ENCODE data around the gene ITFG1. TPM values are rescaled to one million over a fixed set of nuclear protein-coding genes. Genes with fewer than 3 reads are reported as not detected.

The ITFG1 gene
- total RNA-seq, 1 donor from 2014 or later, result 49.2 TPM

DNA sequence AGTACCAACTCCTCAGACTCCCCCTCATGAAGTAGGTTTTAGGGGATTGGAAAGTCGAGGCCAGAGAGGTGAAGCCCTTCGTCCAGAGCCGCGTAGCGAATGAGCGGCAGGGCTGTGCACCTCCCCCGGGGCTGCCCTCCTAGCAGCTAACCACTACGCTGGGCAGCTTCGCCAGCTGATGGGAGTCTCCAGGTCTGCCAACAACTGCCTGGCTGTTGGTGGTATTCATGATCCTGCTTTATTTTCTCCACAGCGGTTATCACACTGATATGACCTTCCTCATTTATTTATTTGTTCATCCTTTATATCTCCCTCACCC, 316.3 kb downstream of the ITFG1 start:
- no peak for DNase-seq (ENCODE audit: low spot score in 2 of 2, unreplicated experiment in 2 of 2)
- H3K4me3 Mint-ChIP-seq, result peak overlapping the region; percentile 69
- peaks cover 18% of the 10 kb centered on the region for H3K27me3 Mint-ChIP-seq (ENCODE audit: low read depth)
- no peaks in the 10 kb centered on the region for H3K9me3 Mint-ChIP-seq
- no peak overlapping the region for H3K27ac Mint-ChIP-seq
- no peaks in the 10 kb centered on the region for H3K36me3 Mint-ChIP-seq
- TF ChIP-seq, protein P1, sequence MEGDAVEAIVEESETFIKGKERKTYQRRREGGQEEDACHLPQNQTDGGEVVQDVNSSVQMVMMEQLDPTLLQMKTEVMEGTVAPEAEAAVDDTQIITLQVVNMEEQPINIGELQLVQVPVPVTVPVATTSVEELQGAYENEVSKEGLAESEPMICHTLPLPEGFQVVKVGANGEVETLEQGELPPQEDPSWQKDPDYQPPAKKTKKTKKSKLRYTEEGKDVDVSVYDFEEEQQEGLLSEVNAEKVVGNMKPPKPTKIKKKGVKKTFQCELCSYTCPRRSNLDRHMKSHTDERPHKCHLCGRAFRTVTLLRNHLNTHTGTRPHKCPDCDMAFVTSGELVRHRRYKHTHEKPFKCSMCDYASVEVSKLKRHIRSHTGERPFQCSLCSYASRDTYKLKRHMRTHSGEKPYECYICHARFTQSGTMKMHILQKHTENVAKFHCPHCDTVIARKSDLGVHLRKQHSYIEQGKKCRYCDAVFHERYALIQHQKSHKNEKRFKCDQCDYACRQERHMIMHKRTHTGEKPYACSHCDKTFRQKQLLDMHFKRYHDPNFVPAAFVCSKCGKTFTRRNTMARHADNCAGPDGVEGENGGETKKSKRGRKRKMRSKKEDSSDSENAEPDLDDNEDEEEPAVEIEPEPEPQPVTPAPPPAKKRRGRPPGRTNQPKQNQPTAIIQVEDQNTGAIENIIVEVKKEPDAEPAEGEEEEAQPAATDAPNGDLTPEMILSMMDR (IDR thresholded peaks at IDR 0.05; ENCODE audit: unreplicated experiment), result no peak
- peaks cover 34% of the 10 kb centered on the region for H3K4me1 Mint-ChIP-seq

DNA sequence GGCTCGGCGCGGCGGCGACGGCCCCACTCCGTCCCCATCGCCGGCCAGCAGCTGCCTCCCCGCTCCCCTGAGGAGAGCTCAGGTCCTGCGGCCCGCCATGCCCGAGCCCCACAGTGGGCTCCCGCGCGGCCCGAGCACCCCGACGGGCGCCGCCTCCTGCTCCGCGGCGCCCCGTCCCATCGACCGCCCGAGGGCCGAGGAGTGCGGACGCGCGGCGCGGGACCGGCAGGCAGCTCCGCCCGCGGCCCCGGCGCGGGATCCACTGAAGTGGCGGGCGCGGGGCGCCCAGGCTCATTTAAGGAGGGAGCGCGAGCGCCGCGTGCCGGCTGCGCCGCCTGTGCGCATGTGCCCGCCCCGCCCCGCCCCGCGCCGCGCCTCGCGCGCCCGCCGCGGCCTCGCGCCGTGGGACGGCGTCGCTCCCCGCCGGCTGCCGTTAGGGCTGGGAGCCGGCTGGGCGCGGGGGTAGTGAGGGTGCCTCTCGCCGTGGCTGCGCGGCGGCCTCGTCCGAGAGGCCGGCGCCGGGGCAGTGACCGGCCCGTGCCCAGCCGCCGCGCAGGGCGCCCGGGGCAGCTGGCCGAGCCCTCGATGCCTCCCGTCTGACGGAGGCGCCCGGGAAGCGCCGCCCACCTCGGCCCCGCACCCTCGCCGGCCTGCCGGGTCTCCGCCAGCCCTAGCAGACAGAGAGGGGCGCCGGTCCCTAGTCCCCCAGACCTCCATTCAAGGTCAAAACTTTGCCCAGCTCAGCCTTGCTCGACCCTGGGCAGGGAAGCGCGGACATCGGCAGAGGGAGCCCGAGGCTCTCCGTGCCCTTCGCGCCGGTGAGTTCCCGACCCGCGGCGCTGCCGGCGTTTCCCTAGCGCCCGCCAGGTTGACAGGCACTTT, 316.9 kb downstream of the ITFG1 start, which contains the start of gene NETO2:
Gene NETO2, minus strand, starts transcription at position 269 of the 882 bp plus-strand sequence. CDS start 333 bp downstream, outside the sequence.
- H3K36me3 Mint-ChIP-seq, result no peaks in the 10 kb centered on the region
- H3K9me3 Mint-ChIP-seq, result no peaks in the 10 kb centered on the region
- TF ChIP-seq, protein P1 (IDR thresholded peaks at IDR 0.05; ENCODE audit: unreplicated experiment), result no peak
- peaks cover 40% of the 10 kb centered on the region for H3K4me1 Mint-ChIP-seq
- H3K4me3 Mint-ChIP-seq, result peak within 1 kb of the TSS; percentile 76
- peaks cover 18% of the 10 kb centered on the region for H3K27me3 Mint-ChIP-seq (ENCODE audit: low read depth)
- peak; percentile 39 to 68 for DNase-seq (ENCODE audit: low spot score in 2 of 2, unreplicated experiment in 2 of 2)
- H3K27ac Mint-ChIP-seq, result no peak within 1 kb of the TSS

DNA sequence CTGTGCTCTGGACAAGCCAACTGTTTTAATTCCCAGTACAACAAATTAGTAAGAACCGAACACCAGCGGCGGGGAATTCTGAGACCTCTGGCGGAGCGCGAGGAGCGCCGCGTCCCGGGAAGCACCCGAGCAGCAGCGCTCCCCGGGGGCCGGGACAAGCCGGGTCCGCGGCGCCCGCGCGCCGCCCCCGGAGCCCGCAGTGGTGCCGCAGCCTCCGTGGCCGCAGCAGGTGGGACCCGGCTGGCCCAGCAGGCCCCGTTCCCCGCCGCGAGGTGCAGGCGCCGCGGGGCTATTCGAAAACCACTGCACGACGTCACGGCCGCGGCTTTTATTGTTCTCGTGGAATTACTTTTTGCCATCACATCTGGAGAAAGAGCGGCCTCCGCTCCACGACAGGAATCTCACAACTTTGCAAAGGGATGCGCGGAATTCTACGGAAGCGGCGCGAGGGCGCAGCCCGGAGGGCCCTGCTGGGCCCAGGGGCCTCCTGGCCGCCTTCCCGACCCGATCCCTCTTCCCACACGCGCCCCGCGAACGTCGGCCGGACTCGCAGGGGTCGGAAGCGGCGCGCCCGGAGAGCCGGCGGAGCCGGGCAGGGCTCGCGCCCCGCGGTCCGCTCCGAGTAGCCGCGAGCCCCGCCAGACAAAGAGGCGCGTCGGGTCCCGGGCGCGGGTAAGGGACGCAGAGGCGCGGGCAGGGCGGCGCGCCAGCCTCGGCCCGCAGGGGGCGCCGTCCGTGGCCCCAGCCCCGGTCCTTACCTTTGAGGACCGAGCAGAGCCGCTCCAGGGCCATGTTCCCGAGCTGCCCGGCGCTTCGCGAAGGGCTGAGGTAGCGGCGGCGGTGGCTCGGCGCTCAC, 317.8 kb downstream of the ITFG1 start:
- Mint-ChIP-seq H3K27ac (peak overlapping the region; percentile 87), H3K9me3 (no peaks in the 10 kb centered on the region), H3K36me3 (no peaks in the 10 kb centered on the region), H3K27me3 (ENCODE audit: low read depth) (peaks cover 18% of the 10 kb centered on the region), H3K4me3 (peak overlapping the region; percentile 76), H3K4me1 (peaks cover 49% of the 10 kb centered on the region)
- DNase-seq (ENCODE audit: low spot score in 2 of 2, unreplicated experiment in 2 of 2), result peak; percentile 39 to 78
- TF ChIP-seq, protein P1 (IDR thresholded peaks at IDR 0.05; ENCODE audit: unreplicated experiment), result peak; percentile 79

DNA sequence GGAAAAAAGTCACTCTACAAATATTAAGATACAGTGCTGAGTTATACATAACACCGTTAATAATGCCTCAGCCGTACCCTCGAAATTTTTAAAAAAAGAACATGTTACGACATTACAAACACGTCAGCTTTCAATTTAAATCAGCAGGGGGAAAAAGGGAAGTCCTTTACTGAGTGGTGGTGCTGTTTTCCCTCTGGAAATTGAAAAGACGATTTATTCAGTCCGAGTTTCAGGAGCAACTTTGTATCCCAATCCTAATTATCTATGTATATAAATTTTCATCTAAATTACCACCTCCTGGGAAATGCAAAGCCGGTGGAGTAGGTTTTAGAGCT, 318.4 kb downstream of the ITFG1 start:
- Mint-ChIP-seq H3K27ac (peak overlapping the region; percentile 87), H3K4me1 (peaks cover 54% of the 10 kb centered on the region), H3K4me3 (peak overlapping the region; percentile 76), H3K27me3 (ENCODE audit: low read depth) (peaks cover 18% of the 10 kb centered on the region), H3K36me3 (no peaks in the 10 kb centered on the region), H3K9me3 (no peaks in the 10 kb centered on the region)
- TF ChIP-seq, protein P1 (IDR thresholded peaks at IDR 0.05; ENCODE audit: unreplicated experiment), result no peak
- DNase-seq (ENCODE audit: low spot score in 2 of 2, unreplicated experiment in 2 of 2), result no peak

DNA sequence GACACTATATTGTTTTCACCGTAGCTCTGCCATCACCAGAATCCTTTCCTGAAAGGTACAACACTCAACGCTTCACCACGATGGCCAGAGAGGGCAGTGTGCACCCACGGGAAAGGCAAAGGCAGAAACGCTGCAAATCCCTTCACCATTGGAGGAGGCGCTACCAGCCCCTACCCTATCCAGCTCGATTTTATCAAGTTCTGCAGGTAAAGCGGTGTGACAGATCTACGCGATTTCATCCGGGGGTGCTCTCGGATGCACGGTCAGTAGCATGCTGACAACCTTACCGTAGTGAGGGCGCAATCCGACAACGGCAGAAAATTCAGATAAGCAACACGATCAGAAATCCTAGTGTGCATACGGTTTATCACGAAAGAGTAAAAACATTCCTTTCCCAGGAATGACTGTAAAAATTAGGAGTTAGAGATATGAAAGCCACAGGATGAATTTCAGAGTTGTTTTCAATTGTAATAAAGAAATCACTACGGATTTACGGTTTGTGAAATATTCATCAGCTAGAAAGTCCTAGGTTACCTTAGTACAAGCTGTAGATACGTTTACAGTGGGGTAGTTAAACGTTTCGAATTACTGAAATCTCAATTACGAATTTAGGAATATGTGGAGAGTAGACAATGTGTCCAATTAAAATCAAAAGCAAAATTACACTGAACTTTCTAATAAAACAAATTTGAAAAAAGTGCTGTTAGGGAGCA, 318.9 kb downstream of the ITFG1 start:
- H3K36me3 Mint-ChIP-seq, result no peaks in the 10 kb centered on the region
- H3K4me3 Mint-ChIP-seq, result peak overlapping the region; percentile 76
- TF ChIP-seq, protein P1 (IDR thresholded peaks at IDR 0.05; ENCODE audit: unreplicated experiment), result peak; percentile 73
- H3K9me3 Mint-ChIP-seq, result no peaks in the 10 kb centered on the region
- peak overlapping the region; percentile 87 for H3K27ac Mint-ChIP-seq
- peaks cover 18% of the 10 kb centered on the region for H3K27me3 Mint-ChIP-seq (ENCODE audit: low read depth)
- H3K4me1 Mint-ChIP-seq, result peaks cover 56% of the 10 kb centered on the region
- peak; percentile 65 to 84 for DNase-seq (ENCODE audit: low spot score in 2 of 2, unreplicated experiment in 2 of 2)
